ENCODE results near the gene ILKAP. TPM values are rescaled to one million over a fixed set of nuclear protein-coding genes. Genes with fewer than 3 reads are reported as not detected.

ILKAP gene
- total RNA-seq, 1 donor from 2014 or later, result 62.6 TPM

GRCh38 chr2:238162846-238163441 lies 40.6 kb downstream of the ILKAP start:
- H3K4me3 ChIP-seq, result no peak overlapping the region
- no peak overlapping the region for H3K27ac ChIP-seq
- intact Hi-C loops (cut with DNase I), result no loop called here
- peaks cover 13% of the 10 kb centered on the region for H3K4me1 ChIP-seq
- no peaks in the 10 kb centered on the region for H3K36me3 ChIP-seq
- DNase-seq (ENCODE audit: extremely low spot score in 2 of 2), result no peak
- TF ChIP-seq CTCF (IDR thresholded peaks at IDR 0.05) (no peak), POLR2AphosphoS5 (IDR thresholded peaks at IDR 0.05; ENCODE audit: insufficient read depth in 1 of 2, low read depth in 1 of 2) (no peak), POLR2A (IDR thresholded peaks at IDR 0.05) (no peak)
- no peaks in the 10 kb centered on the region for H3K27me3 ChIP-seq
- H3K9me3 ChIP-seq, result no peaks in the 10 kb centered on the region

- no peaks in the 10 kb centered on the region for H3K9me3 ChIP-seq
- intact Hi-C loops (cut with DNase I), result no loop called here
- no peak overlapping the region for H3K4me3 ChIP-seq
- no peaks in the 10 kb centered on the region for H3K27me3 ChIP-seq
- TF ChIP-seq POLR2A (IDR thresholded peaks at IDR 0.05) (no peak), POLR2AphosphoS5 (IDR thresholded peaks at IDR 0.05; ENCODE audit: insufficient read depth in 1 of 2, low read depth in 1 of 2) (no peak), CTCF (IDR thresholded peaks at IDR 0.05) (no peak)
- no peaks in the 10 kb centered on the region for H3K36me3 ChIP-seq
- H3K4me1 ChIP-seq, result peaks cover 13% of the 10 kb centered on the region
- DNase-seq (ENCODE audit: extremely low spot score in 2 of 2), result no peak
- H3K27ac ChIP-seq, result no peak overlapping the region
These were observed 41.1 kb downstream of the ILKAP start for GRCh38 chr2:238162251-238162845.

- Histone ChIP-seq H3K4me1 (peaks cover 13% of the 10 kb centered on the region), H3K27me3 (no peaks in the 10 kb centered on the region), H3K4me3 (no peak overlapping the region), H3K36me3 (no peaks in the 10 kb centered on the region), H3K27ac (no peak overlapping the region), H3K9me3 (no peaks in the 10 kb centered on the region)
- no peak for DNase-seq (ENCODE audit: extremely low spot score in 2 of 2)
- intact Hi-C loops (cut with DNase I), result no loop called here
- TF ChIP-seq POLR2A (IDR thresholded peaks at IDR 0.05) (no peak), POLR2AphosphoS5 (IDR thresholded peaks at IDR 0.05; ENCODE audit: insufficient read depth in 1 of 2, low read depth in 1 of 2) (no peak), CTCF (IDR thresholded peaks at IDR 0.05) (no peak)
These were observed 42.0 kb downstream of the ILKAP start for GRCh38 chr2:238161291-238162051.

- no peak overlapping the region for H3K27ac ChIP-seq
- TF ChIP-seq CTCF (IDR thresholded peaks at IDR 0.05) (no peak), POLR2A (IDR thresholded peaks at IDR 0.05) (no peak), POLR2AphosphoS5 (IDR thresholded peaks at IDR 0.05; ENCODE audit: insufficient read depth in 1 of 2, low read depth in 1 of 2) (no peak)
- H3K4me1 ChIP-seq, result peaks cover 13% of the 10 kb centered on the region
- H3K27me3 ChIP-seq, result no peaks in the 10 kb centered on the region
- DNase-seq (ENCODE audit: extremely low spot score in 2 of 2), result no peak
- intact Hi-C loops (cut with DNase I), result no loop called here
- H3K4me3 ChIP-seq, result no peak overlapping the region
- H3K9me3 ChIP-seq, result no peaks in the 10 kb centered on the region
- no peaks in the 10 kb centered on the region for H3K36me3 ChIP-seq
These were observed 43.0 kb downstream of the ILKAP start for GRCh38 chr2:238160206-238161129.
